HG03575 (cell line): ENCODE data around the gene LRRK2.

Experiments
- ATAC-seq: cut with Tn5 transposase; IDR thresholded peaks from one replicate; pipeline ENCODE4 v1.9.1; 2021; ENCODE audit not compliant: unreplicated experiment, insufficient number of reproducible peaks, low FRiP score; ENCODE audit errors: extremely low read depth

LRRK2 gene

GRCh38 chr12:40298341-40298740 is 73.5 kb downstream of the LRRK2 start:
- no peak for ATAC-seq

DNA sequence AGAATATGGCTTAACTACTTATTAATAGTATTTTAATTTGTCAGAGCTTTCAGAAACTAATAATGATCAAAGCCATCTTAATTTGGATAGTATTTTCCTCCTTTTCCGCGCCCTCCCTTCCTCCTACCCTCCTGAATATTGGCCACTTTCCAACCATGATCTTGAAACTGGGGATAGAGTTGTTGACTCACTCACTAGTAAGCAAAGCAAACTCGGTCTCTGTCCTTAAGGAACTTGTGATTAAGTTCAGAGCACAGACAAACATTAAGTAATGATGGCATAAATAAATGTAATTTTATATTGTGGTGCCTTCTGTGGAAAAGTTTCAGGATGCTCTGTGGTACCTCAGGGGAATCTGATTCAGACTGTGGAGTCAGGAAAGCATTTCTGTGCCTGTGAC is 75.7 kb downstream of the LRRK2 start:
- no peak for ATAC-seq

DNA sequence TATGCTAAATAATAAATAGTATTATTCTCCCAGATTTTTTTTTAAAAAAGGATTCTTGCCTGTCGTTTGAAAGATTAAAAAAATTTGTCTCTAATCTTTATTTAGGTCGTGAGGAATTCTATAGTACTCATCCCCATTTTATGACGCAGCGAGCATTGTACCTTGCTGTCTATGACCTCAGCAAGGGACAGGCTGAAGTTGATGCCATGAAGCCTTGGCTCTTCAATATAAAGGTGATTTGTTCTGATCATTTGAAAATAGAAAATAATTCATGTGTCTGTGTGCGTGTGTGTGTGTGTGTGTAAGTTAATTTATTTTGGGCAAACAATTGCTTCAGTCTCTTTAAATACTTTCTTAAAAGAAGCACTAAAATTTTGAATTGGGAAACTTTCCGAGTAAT is 84.2 kb downstream of the LRRK2 start:
- ATAC-seq, result no peak

DNA sequence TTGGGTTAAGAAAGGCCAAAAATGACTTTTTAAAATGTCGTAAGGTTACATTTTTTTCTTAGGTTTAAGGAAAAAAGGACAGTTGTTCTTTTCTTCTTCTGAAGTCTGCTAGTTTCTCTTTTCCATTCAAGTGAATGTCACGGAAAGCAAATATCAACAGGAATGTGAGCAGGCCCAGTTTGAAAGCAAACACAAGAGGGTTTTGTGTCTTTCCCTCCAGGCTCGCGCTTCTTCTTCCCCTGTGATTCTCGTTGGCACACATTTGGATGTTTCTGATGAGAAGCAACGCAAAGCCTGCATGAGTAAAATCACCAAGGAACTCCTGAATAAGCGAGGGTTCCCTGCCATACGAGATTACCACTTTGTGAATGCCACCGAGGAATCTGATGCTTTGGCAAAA is 85.4 kb downstream of the LRRK2 start:
- ATAC-seq, result no peak

DNA sequence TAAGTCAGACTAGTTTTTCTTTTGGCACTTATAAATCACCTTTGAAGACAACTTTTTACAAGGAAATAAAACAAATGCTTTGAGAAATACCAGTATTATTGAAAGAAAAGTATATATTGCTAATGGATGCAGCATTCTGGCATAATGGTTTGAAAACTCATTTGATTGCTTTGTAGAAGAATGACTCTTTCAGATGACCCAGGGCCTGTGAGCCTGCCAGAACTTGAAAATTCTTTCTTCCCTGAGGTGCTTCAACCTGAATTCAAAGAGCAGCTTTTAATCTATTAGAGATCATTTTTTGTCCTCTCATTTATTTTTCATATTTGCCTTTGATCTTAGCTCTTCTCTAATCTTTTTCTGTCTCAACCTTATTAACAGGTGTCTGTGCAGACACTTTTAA is 87.4 kb downstream of the LRRK2 start:
- no peak for ATAC-seq

DNA sequence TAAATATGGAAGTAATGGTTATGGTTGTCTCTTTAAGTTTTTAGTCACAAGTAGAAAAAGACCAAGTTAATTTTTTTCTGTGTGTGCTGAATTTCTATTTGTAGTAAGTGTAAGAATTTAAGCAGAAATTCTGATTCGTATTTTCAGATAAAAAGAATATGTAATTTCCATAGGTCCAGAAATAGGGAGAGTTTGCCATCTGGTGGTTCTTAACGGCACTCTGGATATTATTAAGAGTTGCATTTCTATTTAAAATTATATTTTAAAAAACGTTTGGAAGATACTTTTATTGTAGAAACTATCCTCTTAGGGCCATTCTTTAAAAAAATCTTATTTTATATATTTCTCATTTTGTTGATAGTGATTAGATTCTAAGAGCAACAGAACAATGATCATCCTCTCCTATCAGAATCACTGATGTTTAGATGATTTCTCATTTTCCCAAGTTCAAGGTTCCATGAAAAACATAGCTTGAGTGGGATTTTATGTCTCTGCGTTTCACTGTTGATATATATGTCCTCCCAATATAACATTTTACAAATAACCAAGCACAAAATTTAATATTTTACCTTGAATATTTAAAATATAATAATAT is 88.3 kb downstream of the LRRK2 start:
- ATAC-seq, result no peak

DNA sequence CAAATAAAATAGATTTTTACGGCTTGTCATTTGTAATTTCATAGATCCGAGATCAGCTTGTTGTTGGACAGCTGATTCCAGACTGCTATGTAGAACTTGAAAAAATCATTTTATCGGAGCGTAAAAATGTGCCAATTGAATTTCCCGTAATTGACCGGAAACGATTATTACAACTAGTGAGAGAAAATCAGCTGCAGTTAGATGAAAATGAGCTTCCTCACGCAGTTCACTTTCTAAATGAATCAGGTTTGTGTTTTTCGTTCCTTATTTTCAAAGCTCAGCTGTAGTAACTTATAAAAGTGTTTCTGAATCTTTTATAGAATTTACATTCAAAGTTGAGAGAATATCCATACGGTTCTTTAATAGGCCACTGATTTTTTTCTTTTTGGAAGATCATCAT is 89.1 kb downstream of the LRRK2 start:
- no peak for ATAC-seq

DNA sequence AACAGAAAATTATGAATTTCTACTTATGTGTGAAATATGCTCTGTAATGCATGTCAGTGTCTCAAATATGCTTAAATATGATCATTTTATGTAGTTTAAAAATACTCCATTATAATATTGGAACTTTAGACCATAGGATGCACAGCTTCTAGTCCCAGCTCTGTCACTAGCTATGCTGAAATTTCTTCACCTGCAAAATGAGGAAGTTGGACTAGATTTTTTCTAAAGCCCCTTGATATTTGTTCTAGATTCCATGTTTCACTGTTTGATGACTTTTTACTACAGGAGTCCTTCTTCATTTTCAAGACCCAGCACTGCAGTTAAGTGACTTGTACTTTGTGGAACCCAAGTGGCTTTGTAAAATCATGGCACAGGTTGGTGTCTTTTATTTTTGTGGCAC is 90.1 kb downstream of the LRRK2 start:
- ATAC-seq, result no peak

DNA sequence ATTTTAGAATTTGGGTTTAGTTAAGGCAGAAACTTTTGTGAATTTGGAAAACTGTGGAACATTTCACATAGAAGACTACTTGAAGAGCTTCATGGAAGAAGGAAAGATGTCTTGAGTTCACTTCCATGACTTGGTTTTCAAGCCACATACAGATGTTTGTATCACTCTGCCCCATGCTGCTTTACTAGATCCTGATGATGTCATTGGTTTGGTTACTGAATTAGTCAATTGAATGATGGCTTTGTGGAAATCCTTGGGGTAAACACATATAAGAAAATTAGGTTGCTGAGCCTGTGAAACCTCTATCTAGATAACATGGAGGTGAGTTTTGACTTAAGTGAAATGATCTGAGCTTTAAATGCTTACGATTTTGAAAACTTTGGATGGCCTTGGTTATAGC is 90.6 kb downstream of the LRRK2 start:
- no peak for ATAC-seq

- ATAC-seq, result no peak
Measured at GRCh38 chr12:40324261-40324660, 99.5 kb downstream of the LRRK2 start.

DNA sequence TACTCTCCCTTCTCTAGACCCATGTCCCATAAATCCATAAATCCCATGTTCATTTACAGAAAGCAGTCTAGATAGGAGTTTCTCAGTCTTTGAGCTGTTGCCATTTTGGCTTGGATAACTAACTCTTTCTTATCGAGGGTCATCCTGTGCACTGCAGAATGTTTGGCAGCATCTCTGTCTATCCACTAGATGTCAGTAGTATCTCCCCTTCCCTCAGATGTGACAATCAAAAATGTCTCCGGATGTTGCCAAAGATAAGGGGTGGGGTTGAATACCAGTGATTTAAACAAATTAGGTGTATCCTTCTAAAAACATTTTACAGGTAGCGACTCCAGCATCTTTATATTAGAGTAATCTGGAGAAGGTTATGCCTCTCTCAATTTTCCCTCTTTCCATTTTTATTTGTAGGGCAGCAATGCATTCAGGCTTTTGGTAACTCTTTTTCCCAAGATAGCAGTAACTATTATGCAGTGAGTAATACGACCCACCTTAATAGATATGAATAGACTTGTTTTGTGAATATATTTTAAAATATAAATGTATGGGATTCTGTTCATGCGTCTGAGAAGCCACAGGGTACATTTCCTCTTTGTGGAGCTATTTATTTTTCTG is 100.7 kb downstream of the LRRK2 start:
- ATAC-seq, result peak; percentile 72

GRCh38 chr12:40327535-40327934 is 102.7 kb downstream of the LRRK2 start:
- no peak for ATAC-seq

DNA sequence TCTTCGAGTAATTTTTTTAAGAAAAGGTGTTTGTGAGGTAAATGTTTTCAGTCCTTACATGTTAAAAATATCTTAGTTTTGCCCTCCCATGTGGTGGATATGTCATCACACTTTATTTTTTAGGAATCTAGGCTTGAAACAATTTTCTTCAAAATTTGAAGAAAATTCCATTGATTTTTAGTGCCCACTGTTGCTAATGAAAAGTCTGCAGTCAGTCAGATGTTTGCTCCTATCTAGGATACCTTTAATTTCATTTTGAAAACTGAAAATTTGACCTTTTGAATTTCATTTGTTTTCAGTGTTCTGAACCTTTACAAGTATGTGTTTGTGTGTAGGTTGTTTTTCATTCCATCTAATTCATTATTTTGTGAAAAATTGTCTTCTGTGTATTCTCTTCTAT is 105.4 kb downstream of the LRRK2 start:
- no peak for ATAC-seq

GRCh38 chr12:40331886-40332285 is 107.1 kb downstream of the LRRK2 start:
- ATAC-seq, result no peak

GRCh38 chr12:40335991-40336390 is 111.2 kb downstream of the LRRK2 start:
- ATAC-seq, result no peak

DNA sequence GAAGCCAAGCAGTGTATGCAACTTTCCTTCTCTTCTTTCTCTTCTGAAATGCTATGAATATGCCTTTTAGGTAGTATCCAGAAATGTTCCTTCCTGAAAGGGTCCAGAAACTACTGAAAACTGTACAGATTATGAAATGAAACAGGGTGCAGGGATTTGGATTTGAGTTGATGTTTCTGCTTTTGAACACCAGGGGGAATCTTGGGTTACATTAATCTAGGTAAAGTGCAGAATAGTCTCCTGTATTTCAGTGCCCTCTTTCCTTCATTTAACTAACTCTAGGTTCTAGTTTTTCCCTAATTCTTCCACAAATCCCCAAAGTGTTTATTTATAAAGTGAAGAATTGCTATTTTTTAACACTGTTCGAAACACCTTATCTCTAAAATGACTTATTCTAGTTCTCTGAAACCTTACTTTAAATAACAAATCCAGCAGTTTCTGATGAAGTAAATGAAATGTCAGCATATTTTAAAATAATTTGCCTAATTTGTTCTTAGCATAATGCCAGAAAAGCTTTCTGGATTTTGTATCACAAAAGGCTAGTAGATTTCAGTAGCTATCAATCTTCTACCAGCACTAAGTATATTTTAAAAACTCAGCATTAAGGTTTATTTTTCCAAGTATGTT is 111.9 kb downstream of the LRRK2 start:
- ATAC-seq, result peak; percentile 60

- ATAC-seq, result no peak
Measured at GRCh38 chr12:40338071-40338470, 113.3 kb downstream of the LRRK2 start.

GRCh38 chr12:40338621-40339020 is 113.8 kb downstream of the LRRK2 start:
- ATAC-seq, result no peak

GRCh38 chr12:40342010-40342409 is 117.2 kb downstream of the LRRK2 start:
- no peak for ATAC-seq

DNA sequence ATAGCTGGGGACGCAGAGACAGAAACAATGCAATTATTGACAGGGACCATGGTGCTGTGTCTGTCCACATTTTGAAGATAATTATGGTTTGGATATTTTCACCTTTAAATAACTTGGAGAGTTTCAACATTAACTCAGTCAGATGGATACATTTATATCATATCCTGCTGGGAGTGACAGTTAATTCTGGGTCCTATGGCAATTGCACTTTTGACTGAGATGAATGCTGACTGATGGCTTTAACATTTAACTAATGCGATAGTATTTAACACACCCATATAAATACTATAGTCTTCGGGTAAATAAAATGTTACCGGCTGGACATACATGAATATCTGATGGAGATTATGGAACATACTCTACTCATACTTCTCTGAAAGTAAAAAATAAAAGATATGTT is 118.3 kb downstream of the LRRK2 start:
- no peak for ATAC-seq

- no peak for ATAC-seq
Measured at GRCh38 chr12:40344312-40344711, 119.5 kb downstream of the LRRK2 start.
